Adrenal gland (tissue), 12 donors: Measurements from ENCODE around the gene DNAJC6. TPM values are rescaled to one million over a fixed set of nuclear protein-coding genes. Genes with fewer than 3 reads are reported as not detected.

Source experiments
- DNase-seq, 7 donors: peaks; one replicate each; pipeline ENCODE4 v3.0.0-alpha.2; 2019 to 2020
- H3K27ac ChIP-seq, 5 donors: fragments of 200-600 bp; sonication (generic) in 4 of 5; 1 replicate in 3 of 5; 2 replicates in 2 of 5; pipeline versions ENCODE4 v1.5.1 to v1.8.0; 2016 to 2020; ENCODE audit warnings: mild to moderate bottlenecking in 1 of 5
- H3K27me3 ChIP-seq: fragments of 200-600 bp; 2 replicates; pipeline ENCODE4 v1.8.0; 2021
- H3K36me3 ChIP-seq, 2 donors: fragments of 200-600 bp; replicated peaks in 1 of 2; 1 replicate in 1 of 2; 2 replicates in 1 of 2; pipeline versions ENCODE4 v1.5.1 to v1.8.0; 2018 to 2022
- H3K4me1 ChIP-seq, 2 donors: fragments of 200-600 bp; replicated peaks in 1 of 2; 1 replicate in 1 of 2; 2 replicates in 1 of 2; pipeline versions ENCODE4 v1.5.1 to v1.8.0; 2018 to 2021
- H3K4me3 ChIP-seq, 4 donors: fragments of 200-600 bp; sonication (generic) in 3 of 4; one replicate each; pipeline ENCODE4 v1.5.1; 2016 to 2018
- H3K9me3 ChIP-seq, 3 donors: fragments of 200-600 bp; sonication (generic) in 1 of 3; replicated peaks in 1 of 3; 1 replicate in 2 of 3; 2 replicates in 1 of 3; pipeline versions ENCODE4 v1.5.1 to v1.8.0; 2016 to 2021
- CTCF ChIP-seq, 6 experiments: fragments of 450-650 bp in 4 of 6; fragments of 200-600 bp in 2 of 6; sonication (generic) in 1 of 6; IDR thresholded peaks; 1 replicate in 5 of 6; 2 replicates in 1 of 6; pipeline versions ENCODE4 v1.5.1 to v1.8.0; 2016 to 2021; ENCODE audit warnings: antibody characterized with exemption in 6 of 6, mild to moderate bottlenecking in 2 of 6, moderate library complexity in 1 of 6
- POLR2A ChIP-seq, 2 donors: fragments of 450-650 bp; IDR thresholded peaks; one replicate each; pipeline ENCODE4 v1.6.1; 2017; ENCODE audit warnings: antibody characterized with exemption in 2 of 2, mild to moderate bottlenecking in 2 of 2, moderate library complexity in 1 of 2
- WGBS, 4 donors: extraction: QIAGEN DNeasy Blood & Tissue Kit in 2 of 4; methylation state at CpG; one replicate each; pipeline versions ENCODE4 v1.1.5 to v1.1.7; 2013 to 2017; 5-methylcytosine and 5-hydroxymethylcytosine counted together
- intact Hi-C, 2 donors: fragments of 100-400 bp; cut with DNase I; formaldehyde crosslinking; loops; one replicate each; pipeline versions ENCODE4 v1.14.1 to v1.15.0; 2022 to 2023
- polyA plus RNA-seq, 3 donors: library from polyadenylated mRNA; stranded (reverse); fragments of 200-250 nt in 2 of 3; fragments of 350-450 nt in 1 of 3; fragmentation: Illumina TruSeq in 1 of 3; extraction: RNeasy Lipid Tissue Mini Kit (QIAGEN cat#74804) in 1 of 3; gene quantifications; one replicate each; pipeline ENCODE4 v1.2.3, GENCODE V29; 2013 to 2014
- small RNA-seq, 2 donors: library from RNA; depleted of rRNA; stranded (forward); fragments of <200 nt; gene quantifications; one replicate each; pipeline ENCODE3, GENCODE V24; 2016
- total RNA-seq, 9 donors: library from RNA; depleted of rRNA in 4 of 9; stranded (reverse); fragments of >200 nt in 4 of 9; fragments of 120-200 nt in 1 of 9; fragmentation: NEBNext Ultra II Directional in 1 of 9; extraction: Animal tissue kit (Norgen Biotek cat#: 25700) in 1 of 9; gene quantifications; one replicate each; pipeline versions ENCODE4 v1.1.0 to v1.2.4, GENCODE V29; 2013 to 2023
- donor health status: healthy with polysubstance abuse.
- donor health status: Bipolar disorder and iron deficiency.
- donor health status: DM: yes; HTN: yes; CAD: no.
- donor health status: DM: no; HTN: no; CAD: no.
- donor health status: DM: no; HTN: no; CAD: no.
- donor health status: DM: yes; HTN: yes; CAD: no.

Gene DNAJC6
- total and polyA plus RNA-seq, 12 donors: 1.5 to 39.8 (median 13.2) TPM

GRCh38 chr1:65456481-65456880, 147.1 kb downstream of the DNAJC6 start:
- Histone ChIP-seq H3K27me3 (no peaks in the 10 kb centered on the region), H3K36me3 (no peaks in the 10 kb centered on the region), H3K27ac (no peak overlapping the region), H3K4me3 (no peak overlapping the region), H3K4me1 (no peaks in the 10 kb centered on the region), H3K9me3 (no peaks in the 10 kb centered on the region)
- no peak for DNase-seq
- intact Hi-C loops: no loop called here
- TF ChIP-seq CTCF (IDR thresholded peaks at IDR 0.05) (no peak), POLR2A (IDR thresholded peaks at IDR 0.05) (no peak)

- Histone ChIP-seq H3K4me3 (no peak overlapping the region), H3K9me3 (no peaks in the 10 kb centered on the region), H3K27me3 (no peaks in the 10 kb centered on the region), H3K27ac (no peak overlapping the region), H3K4me1 (no peaks in the 10 kb centered on the region), H3K36me3 (no peaks in the 10 kb centered on the region)
- DNase-seq: no peak
- intact Hi-C loops: no loop called here
- TF ChIP-seq CTCF (IDR thresholded peaks at IDR 0.05) (no peak), POLR2A (IDR thresholded peaks at IDR 0.05) (no peak)
Measured at GRCh38 chr1:65457868-65458267, 148.5 kb downstream of the DNAJC6 start.

GRCh38 chr1:65458730-65459396, 149.5 kb downstream of the DNAJC6 start:
- no peaks in the 10 kb centered on the region for H3K36me3 ChIP-seq
- intact Hi-C loops: no loop called here
- WGBS, 4 donors: 54 to 76% (median 62%) methylated on average over 2 of the region's 2 CpGs
- peak in 3 of 7 donors; percentile 12 to 24 (median 13) for DNase-seq
- no peak overlapping the region for H3K27ac ChIP-seq
- TF ChIP-seq POLR2A (IDR thresholded peaks at IDR 0.05) (no peak), CTCF (IDR thresholded peaks at IDR 0.05) (no peak)
- H3K4me1 ChIP-seq: no peaks in the 10 kb centered on the region
- no peaks in the 10 kb centered on the region for H3K27me3 ChIP-seq
- H3K9me3 ChIP-seq: no peaks in the 10 kb centered on the region
- H3K4me3 ChIP-seq: no peak overlapping the region

GRCh38 chr1:65459397-65459768, 150.0 kb downstream of the DNAJC6 start:
- no peaks in the 10 kb centered on the region for H3K4me1 ChIP-seq
- no peak overlapping the region for H3K4me3 ChIP-seq
- WGBS, 4 donors: 70 to 80% (median 74%) methylated on average over 1 of the region's 1 CpG
- H3K36me3 ChIP-seq: no peaks in the 10 kb centered on the region
- H3K27ac ChIP-seq: no peak overlapping the region
- TF ChIP-seq POLR2A (IDR thresholded peaks at IDR 0.05) (no peak), CTCF (IDR thresholded peaks at IDR 0.05) (peak; percentile 17 to 56 (median 52))
- intact Hi-C loops: no loop called here
- no peaks in the 10 kb centered on the region for H3K9me3 ChIP-seq
- H3K27me3 ChIP-seq: no peaks in the 10 kb centered on the region
- peak in 2 of 7 donors; percentile 12 to 24 for DNase-seq

Small RNA genes lying within 50 kb of the gene (small RNA-seq; reads per million reads assigned to genes)
- gene COX6CP13: 0 reads per million in 2 donors
- gene RNU2-15P: 0 reads per million in 2 donors

Other genes with a start within 250 kb of the DNAJC6 start
- 10 to 100 TPM in 1 of 9 donors, 1 to 10 TPM in 7, under 1 TPM in 1; 0.67 to 12.4 (median 2.7) TPM for gene AK4, start 161.3 kb upstream of the DNAJC6 start, total RNA-seq
- gene AK4, start 161.3 kb upstream of the DNAJC6 start, polyA plus RNA-seq: 1 to 10 TPM in 2 of 3 donors, under 1 TPM in 1; 0.80 to 3.6 (median 1.4) TPM
- gene LEPR, start 111.1 kb downstream of the DNAJC6 start, total RNA-seq: 10 to 100 TPM in 3 of 9 donors, 1 to 10 TPM in 6; 4.4 to 16.2 (median 7.0) TPM
- gene LEPR, start 111.1 kb downstream of the DNAJC6 start, polyA plus RNA-seq: 1 to 10 TPM; 3.8 to 7.4 (median 4.2) TPM
- gene LEPROT, start 111.1 kb downstream of the DNAJC6 start, total RNA-seq: 100 to 1,000 TPM in 5 of 9 donors, 10 to 100 TPM in 4; 62.4 to 155 (median 102) TPM
- 10 to 100 TPM; 35.4 to 89.3 (median 46.4) TPM for gene LEPROT, start 111.1 kb downstream of the DNAJC6 start, polyA plus RNA-seq